ENCODE results near the gene IGFBP2.

Gene IGFBP2

GRCh38 chr2:216683846-216684245 is 50.6 kb downstream of the IGFBP2 start:
- peak; percentile 90 for DNase-seq (ENCODE audit: low read depth)

GRCh38 chr2:216685327-216685875 is 52.2 kb downstream of the IGFBP2 start:
- DNase-seq (ENCODE audit: low read depth) = no peak

DNA sequence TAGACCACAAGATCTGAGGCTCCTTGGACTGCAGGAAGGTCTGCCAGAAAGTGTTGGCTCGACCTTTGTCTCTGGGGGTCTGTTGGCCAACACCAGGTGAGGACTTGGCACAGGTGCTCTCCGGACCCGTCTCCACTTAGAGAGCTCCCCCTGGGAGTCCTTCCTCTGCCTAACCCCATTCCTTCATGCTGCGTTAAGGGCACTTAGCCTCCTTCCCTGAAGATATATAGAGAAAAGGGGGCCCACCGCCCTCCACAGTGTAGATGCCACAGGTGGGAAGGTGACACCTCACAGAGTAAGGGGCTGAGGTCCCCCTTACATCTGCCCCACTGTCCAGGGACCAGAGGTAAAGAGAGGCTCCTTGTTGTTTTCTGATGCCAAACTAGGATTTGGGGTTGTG is 53.9 kb downstream of the IGFBP2 start:
- DNase-seq (ENCODE audit: low read depth) = no peak

DNA sequence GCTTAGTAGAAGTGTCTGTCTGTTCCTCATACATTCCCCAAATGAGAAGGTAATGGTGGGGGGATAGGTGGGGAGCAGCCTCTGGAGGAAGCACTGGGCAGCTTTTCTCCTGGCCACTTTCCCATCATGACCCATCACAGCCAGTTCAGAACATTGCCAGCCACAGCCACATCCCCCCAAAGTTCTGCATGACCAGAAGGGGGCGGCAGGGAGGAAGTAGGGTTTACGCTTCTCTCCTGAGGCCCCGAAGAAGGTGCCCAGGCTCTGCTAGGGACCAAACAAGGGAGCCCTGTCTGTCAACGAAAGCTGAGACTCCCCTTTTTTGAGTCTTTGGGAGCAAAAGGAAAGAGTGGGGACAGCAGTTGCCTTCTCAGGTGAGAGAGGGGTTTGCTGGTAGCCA is 54.4 kb downstream of the IGFBP2 start:
- DNase-seq (ENCODE audit: low read depth) = no peak

GRCh38 chr2:216688731-216689340 is 55.6 kb downstream of the IGFBP2 start:
- DNase-seq (ENCODE audit: low read depth) = no peak

- no peak for DNase-seq (ENCODE audit: low read depth)
Measured at GRCh38 chr2:216689397-216689796, 56.2 kb downstream of the IGFBP2 start.

DNA sequence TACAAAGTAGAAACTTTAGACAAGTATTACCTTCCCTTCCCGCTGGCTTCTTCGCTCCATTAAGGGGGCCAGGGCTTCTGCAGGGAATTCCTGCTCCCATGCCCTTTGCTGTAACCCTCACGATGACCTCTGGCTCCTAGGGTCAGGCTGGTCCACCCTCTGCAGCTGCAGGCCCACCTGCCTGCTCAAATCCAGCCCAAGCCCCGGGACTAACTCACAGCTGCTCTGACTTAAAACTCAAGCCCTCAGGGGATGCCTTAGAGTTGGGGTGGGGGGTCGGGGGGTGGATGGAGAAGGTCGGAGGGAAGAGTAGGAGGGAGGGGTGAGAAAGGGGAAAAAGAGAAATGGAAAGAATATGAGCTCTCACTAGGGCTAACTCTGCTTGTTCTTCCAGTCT is 57.2 kb downstream of the IGFBP2 start:
- no peak for DNase-seq (ENCODE audit: low read depth)

DNA sequence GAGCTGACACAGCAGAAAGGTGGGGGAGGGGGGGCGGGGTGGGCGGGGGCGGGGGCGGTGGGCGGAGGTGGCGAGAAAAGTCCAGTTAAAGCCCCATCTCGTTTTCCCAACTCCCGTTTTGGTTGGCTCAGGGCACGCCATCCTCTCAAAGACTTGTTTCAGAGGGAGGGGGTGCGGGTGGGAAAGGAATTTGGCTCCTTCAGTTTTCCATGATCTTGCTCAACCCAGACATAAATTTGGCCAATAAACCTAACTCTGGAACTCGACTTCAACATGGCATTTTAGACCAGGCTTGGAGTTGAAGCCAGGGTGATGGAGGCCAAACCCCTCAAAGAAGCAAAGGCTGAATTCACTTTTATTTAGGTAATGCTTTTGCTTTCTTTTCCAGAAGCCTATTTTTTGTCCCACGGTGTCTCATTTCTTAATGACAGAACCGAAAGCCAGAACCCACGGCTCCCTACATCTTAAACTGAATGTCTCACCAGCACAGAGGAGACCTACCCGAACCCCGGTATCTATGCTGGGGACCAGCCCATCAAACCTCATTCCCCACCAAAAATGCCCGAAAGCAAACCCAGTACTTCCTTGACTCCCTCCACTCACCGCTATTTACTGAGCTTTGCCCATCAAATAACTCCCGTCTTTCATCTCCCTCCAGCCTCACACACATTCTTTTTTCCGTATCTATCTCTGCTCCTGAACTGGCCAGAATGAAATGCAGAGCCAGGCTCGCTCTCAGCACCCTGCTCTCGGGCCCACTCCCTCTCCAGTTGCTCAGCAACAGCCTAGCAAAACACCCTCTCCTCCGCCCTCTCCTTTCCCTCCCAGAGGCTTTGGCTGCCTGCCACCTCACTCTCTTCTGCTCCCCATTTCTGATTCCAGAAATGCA is 57.9 kb downstream of the IGFBP2 start:
- peak; percentile 32 for DNase-seq (ENCODE audit: low read depth)

- DNase-seq (ENCODE audit: low read depth) = no peak
Measured at GRCh38 chr2:216692636-216693413, 59.6 kb downstream of the IGFBP2 start.

DNA sequence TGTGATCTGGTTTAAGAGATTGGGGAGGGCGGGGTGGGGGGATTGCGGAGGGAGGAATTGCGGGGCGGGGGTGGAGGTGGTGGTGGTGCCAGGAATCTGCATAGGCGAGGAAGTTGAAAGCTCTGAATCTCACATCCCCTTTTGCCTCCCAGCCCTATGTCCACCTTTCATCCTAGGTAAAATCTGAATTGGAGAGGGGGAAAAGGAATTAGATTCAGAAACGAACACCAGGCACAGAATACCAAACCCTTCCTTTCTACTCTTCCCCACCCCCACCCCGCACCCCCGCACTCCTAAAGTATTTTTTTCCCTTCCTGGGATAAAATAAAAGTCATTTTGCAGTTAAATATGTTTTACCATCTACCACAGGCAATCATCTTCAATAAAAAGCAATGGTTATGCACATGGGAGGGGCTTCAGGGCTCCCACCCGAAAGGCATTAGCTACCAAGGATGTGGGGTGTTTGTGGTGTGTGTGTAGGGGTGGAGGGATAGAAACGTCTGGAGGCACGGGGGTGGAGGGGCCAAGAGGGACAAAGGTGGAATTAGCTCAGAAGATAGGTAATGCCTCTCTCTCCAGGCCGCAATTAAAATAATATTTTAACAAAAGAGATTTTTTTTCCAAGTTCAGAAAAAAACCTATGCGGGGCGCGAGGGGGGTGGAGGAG is 60.3 kb downstream of the IGFBP2 start:
- no peak for DNase-seq (ENCODE audit: low read depth)

DNA sequence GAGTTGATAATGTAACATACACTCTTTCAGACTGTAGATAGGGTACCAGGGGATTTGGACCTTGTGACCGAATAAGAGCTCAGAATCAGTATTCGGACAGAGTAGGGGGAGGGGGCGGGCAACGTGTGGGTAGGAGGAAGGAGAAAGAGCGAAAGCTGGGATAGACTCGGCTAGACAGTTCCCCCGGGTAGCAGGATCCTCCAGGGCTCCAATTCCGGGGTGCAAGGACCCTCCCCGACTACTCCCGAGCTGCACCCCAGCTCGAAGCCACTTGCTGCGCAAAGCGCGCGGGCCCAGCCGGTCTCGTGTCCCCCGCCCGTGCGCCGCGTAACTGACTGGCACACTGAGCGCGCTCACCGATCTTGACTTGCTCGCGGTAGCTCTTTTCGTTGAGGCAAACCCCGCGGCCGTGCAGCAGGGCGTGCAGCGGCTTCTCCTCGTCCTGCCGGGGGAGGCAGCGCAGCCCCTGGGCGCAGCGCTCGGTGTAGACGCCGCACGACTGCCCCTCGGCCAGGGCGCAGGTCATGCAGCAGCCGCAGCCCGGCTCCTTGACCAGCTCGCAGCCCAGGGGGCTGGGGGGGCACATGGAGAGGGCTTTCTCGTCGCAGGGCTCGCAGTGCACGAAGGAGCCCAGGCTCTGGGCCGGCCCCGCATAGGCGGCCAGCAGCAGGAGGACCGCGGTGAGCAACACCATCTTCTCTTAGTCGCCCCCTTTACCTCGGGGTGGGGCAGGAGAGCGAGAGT is 61.0 kb downstream of the IGFBP2 start:
- no peak for DNase-seq (ENCODE audit: low read depth)

DNA sequence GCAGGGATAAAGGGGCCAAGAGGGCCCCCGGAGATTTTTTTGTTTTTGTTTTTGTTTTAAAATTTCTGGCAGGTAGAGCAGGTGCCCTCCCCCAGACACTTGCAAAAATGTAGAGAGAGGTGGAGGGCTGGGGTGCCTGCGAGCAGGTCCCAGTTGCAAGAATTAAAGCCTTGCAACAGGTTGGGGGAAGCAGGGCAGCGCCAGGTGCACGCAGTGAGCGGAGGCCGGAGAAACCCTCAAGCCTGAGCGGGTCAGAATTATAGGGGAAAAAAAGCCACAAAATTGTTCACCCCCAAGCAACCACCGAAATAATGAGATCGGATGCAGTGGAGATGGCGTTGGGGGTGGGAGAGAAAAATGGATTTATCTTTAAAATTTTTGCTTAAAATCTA is 61.6 kb downstream of the IGFBP2 start:
- DNase-seq (ENCODE audit: low read depth) = no peak

- no peak for DNase-seq (ENCODE audit: low read depth)
Measured at GRCh38 chr2:216695401-216695821, 62.2 kb downstream of the IGFBP2 start, which contains the start of gene IGFBP5. TSS of gene IGFBP5 (minus strand) at chr2:216695549. CDS start at chr2:216694775, 774 bp downstream.

GRCh38 chr2:216696321-216696720 is 63.1 kb downstream of the IGFBP2 start:
- no peak for DNase-seq (ENCODE audit: low read depth)

DNA sequence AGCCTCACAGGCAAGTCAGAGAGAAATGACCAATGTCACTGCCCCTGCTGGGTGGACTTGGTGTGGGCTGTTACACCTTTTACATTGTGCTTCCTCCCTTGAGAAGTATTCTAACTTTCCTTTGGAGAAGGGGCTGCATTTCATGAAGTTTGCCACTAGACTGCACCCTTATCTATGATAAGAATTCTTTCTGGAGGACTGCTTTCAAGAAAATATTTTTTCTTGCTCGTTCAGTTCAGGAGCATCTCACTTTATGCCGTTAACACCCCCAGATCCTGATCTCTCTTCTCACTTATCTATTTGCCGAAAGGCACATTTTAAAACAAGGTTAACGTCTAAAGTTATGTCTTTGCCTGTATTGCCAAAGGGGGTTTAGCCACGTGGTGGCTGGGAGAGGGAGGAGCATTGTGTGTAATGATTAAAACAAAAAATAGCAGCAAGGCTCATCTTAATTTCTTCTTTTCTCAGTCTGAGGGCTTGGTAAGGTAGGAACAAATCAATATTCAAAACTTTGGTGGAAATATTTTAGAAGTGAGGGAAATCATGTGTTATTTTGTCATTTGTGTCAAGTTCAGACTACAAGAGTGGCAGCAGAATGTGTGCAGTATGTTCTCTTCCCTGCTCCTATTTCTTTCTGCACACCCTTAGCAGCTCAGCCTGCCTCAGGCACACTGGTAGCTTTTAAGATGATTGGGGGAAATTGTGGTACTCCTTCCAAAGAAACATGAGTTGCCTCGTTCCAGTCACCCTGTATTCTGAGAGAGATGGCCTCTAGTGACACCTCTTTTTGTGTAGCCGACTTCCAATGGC is 63.7 kb downstream of the IGFBP2 start:
- no peak for DNase-seq (ENCODE audit: low read depth)

DNA sequence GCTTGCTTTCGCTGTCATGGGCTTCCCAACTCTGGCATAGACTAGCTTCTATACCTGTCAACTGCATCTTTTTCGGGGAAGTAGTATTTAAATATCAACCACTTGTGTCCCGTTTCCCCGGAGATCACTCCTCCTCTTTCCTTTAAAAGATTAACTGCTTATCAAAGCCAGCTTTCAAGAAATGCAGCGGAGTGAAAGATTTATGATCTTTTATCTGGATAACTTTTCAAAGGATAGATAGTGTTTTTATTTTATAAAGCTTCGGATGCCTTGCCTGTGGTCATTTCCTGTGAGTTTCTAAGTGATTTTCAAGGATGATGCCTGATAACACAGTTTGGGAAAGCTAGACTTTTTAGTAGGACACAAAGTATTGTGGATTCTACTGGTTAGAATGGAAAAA is 65.1 kb downstream of the IGFBP2 start:
- DNase-seq (ENCODE audit: low read depth) = no peak

DNA sequence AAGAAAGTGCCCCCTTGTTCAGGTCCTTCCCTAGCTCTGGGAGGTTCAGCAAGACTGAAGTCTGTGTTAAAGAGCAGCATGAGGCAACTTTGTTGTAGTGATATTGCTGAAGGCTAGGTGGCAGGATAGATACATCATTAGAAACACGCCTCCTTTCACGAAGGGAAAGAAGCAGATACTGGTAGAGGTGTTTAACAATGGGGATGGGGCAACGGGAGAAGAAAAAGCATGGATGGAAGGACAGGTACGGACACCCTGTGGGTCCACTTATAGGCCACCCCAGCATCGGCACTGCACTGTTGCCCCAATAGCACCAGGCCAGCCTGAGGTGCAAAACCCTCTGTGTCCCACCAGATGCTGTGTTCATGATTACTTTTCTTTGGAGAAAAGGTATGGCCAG is 65.7 kb downstream of the IGFBP2 start:
- no peak for DNase-seq (ENCODE audit: low read depth)

DNA sequence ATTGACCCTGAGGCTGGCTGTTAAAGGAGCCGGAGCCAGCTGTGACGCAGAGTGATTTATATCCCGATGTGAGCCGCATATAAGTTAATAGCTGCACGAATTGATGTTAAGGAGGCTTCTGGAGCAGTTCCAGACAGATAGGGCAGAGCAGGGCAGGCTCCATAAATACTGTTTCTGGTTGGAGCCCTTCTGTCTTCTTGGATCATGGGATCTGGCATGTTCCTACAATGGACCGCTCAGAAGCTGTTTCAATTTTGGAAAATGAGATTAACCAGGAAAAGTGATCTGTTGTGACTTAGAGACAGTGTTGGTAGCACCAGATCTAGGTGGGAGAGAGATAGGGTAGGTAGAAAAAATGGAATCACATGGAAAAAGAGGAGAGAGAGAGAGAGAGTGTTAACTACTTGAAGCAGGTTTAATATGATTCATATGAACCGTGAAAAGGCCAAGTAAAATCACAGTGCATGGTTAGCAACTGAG is 66.9 kb downstream of the IGFBP2 start:
- DNase-seq (ENCODE audit: low read depth) = no peak

DNA sequence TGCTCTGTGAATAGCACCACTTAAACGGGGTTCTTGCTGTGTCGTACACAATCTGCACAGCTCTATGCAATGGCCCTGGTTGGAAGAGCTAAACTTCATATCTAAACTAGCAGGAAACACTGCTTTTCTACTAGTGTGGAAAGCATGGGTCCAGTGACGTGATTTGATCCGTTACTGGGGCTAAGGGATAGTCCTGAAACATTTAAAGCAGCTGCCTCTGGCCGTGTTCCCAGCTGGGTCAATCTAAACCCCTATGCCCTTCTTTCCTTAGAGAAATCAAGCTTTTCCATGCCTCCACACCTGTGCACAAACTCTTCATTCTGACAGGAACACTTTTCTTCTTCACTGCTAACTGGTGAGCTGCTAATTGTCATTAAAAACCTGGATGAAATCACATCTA is 67.6 kb downstream of the IGFBP2 start:
- no peak for DNase-seq (ENCODE audit: low read depth)

- no peak for DNase-seq (ENCODE audit: low read depth)
Measured at GRCh38 chr2:216701544-216701943, 68.3 kb downstream of the IGFBP2 start.
